ENCODE data around the gene CCDC85C. TPM values are rescaled to one million over a fixed set of nuclear protein-coding genes. Genes with fewer than 3 reads are reported as not detected.

The CCDC85C gene
- polyA plus RNA-seq, 1 experiment = 11.8 TPM

GRCh38 chr14:99597911-99598600 is 6.0 kb downstream of the CCDC85C start:
- Histone ChIP-seq H3K36me3 (ENCODE audit: control insufficient read depth, insufficient read depth, low read length) (no peaks in the 10 kb centered on the region), H3K27me3 (ENCODE audit: control insufficient read depth, insufficient read depth, low read length) (no peaks in the 10 kb centered on the region), H3K4me3 (ENCODE audit: low read depth, low read length) (no peak overlapping the region)
- no peak for DNase-seq (ENCODE audit: low read depth)
- CTCF ChIA-PET = interaction anchor here (0.9 to 1.0 kb wide), 2 partner anchors 8 to 24 kb away, joined by 3 read pairs; no protein-coding TSS in a partner anchor
- TF ChIP-seq, protein P1, sequence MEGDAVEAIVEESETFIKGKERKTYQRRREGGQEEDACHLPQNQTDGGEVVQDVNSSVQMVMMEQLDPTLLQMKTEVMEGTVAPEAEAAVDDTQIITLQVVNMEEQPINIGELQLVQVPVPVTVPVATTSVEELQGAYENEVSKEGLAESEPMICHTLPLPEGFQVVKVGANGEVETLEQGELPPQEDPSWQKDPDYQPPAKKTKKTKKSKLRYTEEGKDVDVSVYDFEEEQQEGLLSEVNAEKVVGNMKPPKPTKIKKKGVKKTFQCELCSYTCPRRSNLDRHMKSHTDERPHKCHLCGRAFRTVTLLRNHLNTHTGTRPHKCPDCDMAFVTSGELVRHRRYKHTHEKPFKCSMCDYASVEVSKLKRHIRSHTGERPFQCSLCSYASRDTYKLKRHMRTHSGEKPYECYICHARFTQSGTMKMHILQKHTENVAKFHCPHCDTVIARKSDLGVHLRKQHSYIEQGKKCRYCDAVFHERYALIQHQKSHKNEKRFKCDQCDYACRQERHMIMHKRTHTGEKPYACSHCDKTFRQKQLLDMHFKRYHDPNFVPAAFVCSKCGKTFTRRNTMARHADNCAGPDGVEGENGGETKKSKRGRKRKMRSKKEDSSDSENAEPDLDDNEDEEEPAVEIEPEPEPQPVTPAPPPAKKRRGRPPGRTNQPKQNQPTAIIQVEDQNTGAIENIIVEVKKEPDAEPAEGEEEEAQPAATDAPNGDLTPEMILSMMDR (IDR thresholded peaks at IDR 0.05; ENCODE audit: insufficient read depth, low read depth, low read length) = no peak
- POLR2A ChIA-PET = no interaction called here

GRCh38 chr14:99596772-99597171 is 7.2 kb downstream of the CCDC85C start:
- CTCF ChIA-PET = no interaction called here
- H3K36me3 ChIP-seq (ENCODE audit: control insufficient read depth, insufficient read depth, low read length) = no peaks in the 10 kb centered on the region
- no peak overlapping the region for H3K4me3 ChIP-seq (ENCODE audit: low read depth, low read length)
- no peaks in the 10 kb centered on the region for H3K27me3 ChIP-seq (ENCODE audit: control insufficient read depth, insufficient read depth, low read length)
- no peak for DNase-seq (ENCODE audit: low read depth)
- POLR2A ChIA-PET = no interaction called here
- TF ChIP-seq, protein P1 (IDR thresholded peaks at IDR 0.05; ENCODE audit: insufficient read depth, low read depth, low read length) = no peak

- POLR2A ChIA-PET = no interaction called here
- CTCF ChIA-PET = no interaction called here
- no peak for DNase-seq (ENCODE audit: low read depth)
- Histone ChIP-seq H3K27me3 (ENCODE audit: control insufficient read depth, insufficient read depth, low read length) (no peaks in the 10 kb centered on the region), H3K4me3 (ENCODE audit: low read depth, low read length) (no peak overlapping the region), H3K36me3 (ENCODE audit: control insufficient read depth, insufficient read depth, low read length) (no peaks in the 10 kb centered on the region)
- TF ChIP-seq, protein P1 (IDR thresholded peaks at IDR 0.05; ENCODE audit: insufficient read depth, low read depth, low read length) = no peak
Measured at GRCh38 chr14:99596071-99596627, 7.9 kb downstream of the CCDC85C start.

GRCh38 chr14:99595524-99595923 is 8.5 kb downstream of the CCDC85C start:
- ChIA-PET CTCF (interaction anchor here (0.6 to 2.3 kb wide), 2 partner anchors 9 to 14 kb away, joined by 3 to 7 read pairs; no protein-coding TSS in a partner anchor), POLR2A (no interaction called here)
- Histone ChIP-seq H3K27me3 (ENCODE audit: control insufficient read depth, insufficient read depth, low read length) (no peaks in the 10 kb centered on the region), H3K4me3 (ENCODE audit: low read depth, low read length) (no peak overlapping the region), H3K36me3 (ENCODE audit: control insufficient read depth, insufficient read depth, low read length) (no peaks in the 10 kb centered on the region)
- DNase-seq (ENCODE audit: low read depth) = no peak
- TF ChIP-seq, protein P1 (IDR thresholded peaks at IDR 0.05; ENCODE audit: insufficient read depth, low read depth, low read length) = no peak

- no peaks in the 10 kb centered on the region for H3K27me3 ChIP-seq (ENCODE audit: control insufficient read depth, insufficient read depth, low read length)
- no peaks in the 10 kb centered on the region for H3K36me3 ChIP-seq (ENCODE audit: control insufficient read depth, insufficient read depth, low read length)
- POLR2A ChIA-PET = no interaction called here
- CTCF ChIA-PET = interaction anchor here (0.6 to 2.3 kb wide), 2 partner anchors 10 to 15 kb away, joined by 3 to 7 read pairs; no protein-coding TSS in a partner anchor
- no peak for DNase-seq (ENCODE audit: low read depth)
- no peak overlapping the region for H3K4me3 ChIP-seq (ENCODE audit: low read depth, low read length)
- TF ChIP-seq, protein P1 (IDR thresholded peaks at IDR 0.05; ENCODE audit: insufficient read depth, low read depth, low read length) = no peak
Measured at GRCh38 chr14:99595034-99595433, 9.0 kb downstream of the CCDC85C start.

Measured in BJ (cell line).